ENCODE results near the gene SHISA4.

DNA sequence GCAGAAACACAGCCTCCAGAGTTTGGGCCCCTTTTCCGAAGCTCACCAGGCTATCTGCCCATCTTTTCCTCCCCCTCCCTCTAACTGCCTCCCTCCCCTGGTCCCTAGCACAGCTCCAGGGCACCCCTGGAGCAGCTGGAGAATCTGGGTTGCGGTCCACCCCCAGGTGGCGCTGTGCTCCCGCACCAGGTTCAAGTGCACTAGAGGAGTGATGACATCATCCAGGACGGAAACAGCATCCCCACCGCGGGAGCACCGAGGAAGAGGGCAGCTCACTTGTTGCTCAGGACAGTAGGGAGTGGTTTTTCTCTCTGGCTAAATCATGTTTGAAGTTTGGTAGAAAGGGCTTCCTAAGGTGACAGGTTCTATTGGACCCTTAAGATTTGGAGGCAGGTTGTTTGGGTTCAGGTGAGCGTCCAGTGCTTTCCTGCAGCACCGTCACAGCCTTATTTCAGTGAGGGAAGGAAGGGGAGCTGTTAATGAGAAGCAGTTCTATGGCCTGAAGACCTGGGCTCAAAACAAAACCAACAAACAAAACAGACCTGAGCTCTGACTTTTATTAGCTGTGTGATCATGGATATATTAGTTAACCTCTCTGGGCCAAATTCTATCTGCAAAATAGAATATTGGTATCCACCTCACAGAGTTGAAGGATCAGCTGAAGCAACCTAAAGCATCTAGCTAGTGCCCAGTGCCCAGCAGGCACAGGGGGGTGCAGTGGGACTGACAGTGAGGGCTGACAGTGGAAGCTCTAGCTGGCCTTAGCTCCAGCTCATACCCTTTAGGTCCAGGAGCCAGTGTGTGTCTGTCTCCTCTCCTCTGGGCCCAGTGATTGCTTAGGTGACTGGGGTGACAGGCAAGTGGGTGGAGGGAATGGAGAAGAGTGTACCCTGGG is 7.5 kb downstream of the SHISA4 start:
- TF ChIP-seq, protein P1, sequence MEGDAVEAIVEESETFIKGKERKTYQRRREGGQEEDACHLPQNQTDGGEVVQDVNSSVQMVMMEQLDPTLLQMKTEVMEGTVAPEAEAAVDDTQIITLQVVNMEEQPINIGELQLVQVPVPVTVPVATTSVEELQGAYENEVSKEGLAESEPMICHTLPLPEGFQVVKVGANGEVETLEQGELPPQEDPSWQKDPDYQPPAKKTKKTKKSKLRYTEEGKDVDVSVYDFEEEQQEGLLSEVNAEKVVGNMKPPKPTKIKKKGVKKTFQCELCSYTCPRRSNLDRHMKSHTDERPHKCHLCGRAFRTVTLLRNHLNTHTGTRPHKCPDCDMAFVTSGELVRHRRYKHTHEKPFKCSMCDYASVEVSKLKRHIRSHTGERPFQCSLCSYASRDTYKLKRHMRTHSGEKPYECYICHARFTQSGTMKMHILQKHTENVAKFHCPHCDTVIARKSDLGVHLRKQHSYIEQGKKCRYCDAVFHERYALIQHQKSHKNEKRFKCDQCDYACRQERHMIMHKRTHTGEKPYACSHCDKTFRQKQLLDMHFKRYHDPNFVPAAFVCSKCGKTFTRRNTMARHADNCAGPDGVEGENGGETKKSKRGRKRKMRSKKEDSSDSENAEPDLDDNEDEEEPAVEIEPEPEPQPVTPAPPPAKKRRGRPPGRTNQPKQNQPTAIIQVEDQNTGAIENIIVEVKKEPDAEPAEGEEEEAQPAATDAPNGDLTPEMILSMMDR (IDR thresholded peaks at IDR 0.05): peak; percentile 89 to 97 (median 91)
- peak; percentile 11 for TF ChIP-seq POLR2A (IDR thresholded peaks at IDR 0.05)
